ENCODE data around the gene DUSP23. TPM values are rescaled to one million over a fixed set of nuclear protein-coding genes. Genes with fewer than 3 reads are reported as not detected.
A peak's percentile ranks its signal among the peaks of the same experiment; 100 is the strongest.

DUSP23 gene
- total and polyA plus RNA-seq, 4 donors = 47.1 to 53.6 (median 48.3) TPM

DNA sequence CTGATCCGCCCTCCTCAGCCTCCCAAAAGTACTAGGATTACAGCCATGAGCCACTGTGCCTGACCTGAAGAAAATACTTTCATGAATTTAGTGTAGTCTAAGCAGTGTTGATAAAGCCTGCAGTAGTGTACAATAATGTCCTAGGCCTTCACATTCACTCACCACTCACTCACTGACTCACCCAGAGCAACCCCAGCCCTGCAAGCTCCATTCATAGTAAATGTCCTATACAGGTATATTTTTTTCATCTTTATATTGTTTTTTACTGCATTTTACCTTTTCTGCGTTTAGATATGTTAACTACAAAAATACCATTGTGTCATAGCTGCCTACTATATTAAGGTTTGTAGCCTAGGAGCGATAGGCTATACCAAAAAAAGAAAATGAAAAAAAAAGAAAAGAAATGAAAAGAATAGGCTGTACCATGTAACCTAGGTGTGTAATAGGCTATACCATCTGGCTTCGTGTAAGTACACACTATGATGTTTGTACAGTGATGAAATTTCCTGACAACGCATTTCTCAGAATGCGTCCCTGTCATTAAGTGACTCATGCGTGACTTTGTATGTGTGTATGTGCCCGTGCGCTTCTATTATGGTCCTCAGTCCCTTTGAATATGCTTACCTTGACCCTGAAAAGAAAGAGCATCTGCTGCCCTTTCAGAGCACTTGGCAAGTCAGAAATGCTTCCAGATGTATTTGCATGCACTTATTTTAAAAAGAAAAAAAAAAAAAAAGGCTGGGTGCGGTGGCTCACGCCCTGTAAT lies 36.7 kb downstream of the DUSP23 start:
- ATAC-seq (ENCODE audit: low FRiP score) (no peak), DNase-seq (no peak)
- H3K9me3 ChIP-seq (ENCODE audit: control insufficient read depth, low read length) = no peaks in the 10 kb centered on the region
- intact Hi-C loops (cut with DNase I) = no loop called here
- H3K27ac ChIP-seq (ENCODE audit: low read depth in 1 of 2, low read length in 2 of 2) = no peak overlapping the region
- H3K27me3 ChIP-seq (ENCODE audit: control insufficient read depth in 1 of 2, insufficient read depth in 2 of 2, low read length in 1 of 2) = no peaks in the 10 kb centered on the region
- no peak overlapping the region for H3K4me3 ChIP-seq (ENCODE audit: low read length in 2 of 2)
- H3K36me3 ChIP-seq (ENCODE audit: control insufficient read depth in 1 of 2, insufficient read depth in 2 of 2, low read length in 1 of 2) = no peaks in the 10 kb centered on the region
- H3K4me1 ChIP-seq (ENCODE audit: control insufficient read depth in 1 of 2, insufficient read depth in 2 of 2, low read length in 2 of 2) = no peaks in the 10 kb centered on the region
- WGBS, 2 donors = 79 to 85% methylated on average over 11 of the region's 11 CpGs

DNA sequence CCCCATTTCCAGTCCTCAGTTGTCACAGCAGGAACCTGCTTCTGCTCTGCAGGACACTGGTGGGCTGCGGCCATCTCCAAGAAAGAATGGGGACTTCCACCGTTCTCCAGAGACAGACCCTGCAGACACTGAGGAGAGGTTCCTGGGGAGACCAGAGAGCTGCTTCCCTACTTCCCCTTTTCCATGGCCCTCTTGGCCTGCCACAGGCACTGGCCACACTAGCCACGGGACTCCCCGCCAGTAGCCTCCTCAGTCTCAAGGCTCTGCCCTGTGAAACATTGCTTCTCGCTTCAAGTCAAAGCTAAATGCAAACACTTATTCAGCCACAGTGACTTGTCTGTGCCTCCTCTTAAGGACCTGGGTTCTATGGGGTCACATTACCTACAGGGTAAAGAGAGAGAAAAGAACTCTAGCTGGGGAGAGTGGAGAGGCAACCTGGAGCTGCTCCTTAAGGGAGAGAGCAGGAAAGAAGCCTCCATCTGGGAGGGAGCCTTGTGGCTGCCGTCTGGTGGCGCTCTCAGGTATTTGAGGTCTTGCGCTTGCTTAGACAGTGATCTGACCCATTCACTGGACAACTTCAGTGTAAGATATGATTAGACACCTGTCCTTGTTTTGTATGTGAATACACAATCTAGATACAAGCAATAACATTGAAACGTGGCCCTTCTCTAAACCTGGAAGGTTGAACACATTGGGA lies 40.6 kb downstream of the DUSP23 start:
- Histone ChIP-seq H3K4me3 (ENCODE audit: low read length in 2 of 2) (no peak overlapping the region), H3K4me1 (ENCODE audit: control insufficient read depth in 1 of 2, insufficient read depth in 2 of 2, low read length in 2 of 2) (no peaks in the 10 kb centered on the region), H3K36me3 (ENCODE audit: control insufficient read depth in 1 of 2, insufficient read depth in 2 of 2, low read length in 1 of 2) (no peaks in the 10 kb centered on the region), H3K9me3 (ENCODE audit: control insufficient read depth, low read length) (no peaks in the 10 kb centered on the region), H3K27me3 (ENCODE audit: control insufficient read depth in 1 of 2, insufficient read depth in 2 of 2, low read length in 1 of 2) (no peaks in the 10 kb centered on the region), H3K27ac (ENCODE audit: low read depth in 1 of 2, low read length in 2 of 2) (no peak overlapping the region)
- no peak for ATAC-seq (ENCODE audit: low FRiP score)
- peak in 1 of 2 donors; percentile 68 for DNase-seq
- WGBS, 2 donors = 71 to 77% methylated on average over 9 of the region's 9 CpGs
- intact Hi-C loops (cut with DNase I) = no loop called here

DNA sequence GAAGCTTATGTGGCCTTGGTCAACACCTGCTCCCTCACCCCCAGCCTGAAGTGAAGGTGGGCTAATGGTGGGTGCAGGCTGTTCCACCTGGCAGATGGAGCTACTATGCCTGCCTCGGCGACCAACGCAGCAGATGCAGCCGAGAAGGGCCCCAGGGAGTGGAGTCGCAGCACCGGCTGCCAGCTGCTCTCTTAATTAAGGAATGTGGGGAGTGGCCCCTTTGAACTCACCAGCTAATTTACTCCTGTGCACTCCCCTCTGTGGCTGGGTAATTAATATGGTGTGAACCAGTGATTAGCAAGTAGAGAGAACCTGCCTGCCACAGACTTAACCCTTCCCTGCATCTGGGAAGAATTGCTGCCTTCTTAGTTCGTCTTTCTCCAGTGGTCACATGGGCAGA lies 42.6 kb downstream of the DUSP23 start:
- Histone ChIP-seq H3K4me1 (ENCODE audit: control insufficient read depth in 1 of 2, insufficient read depth in 2 of 2, low read length in 2 of 2) (no peaks in the 10 kb centered on the region), H3K27ac (ENCODE audit: low read depth in 1 of 2, low read length in 2 of 2) (no peak overlapping the region), H3K27me3 (ENCODE audit: control insufficient read depth in 1 of 2, insufficient read depth in 2 of 2, low read length in 1 of 2) (no peaks in the 10 kb centered on the region), H3K9me3 (ENCODE audit: control insufficient read depth, low read length) (no peaks in the 10 kb centered on the region), H3K36me3 (ENCODE audit: control insufficient read depth in 1 of 2, insufficient read depth in 2 of 2, low read length in 1 of 2) (no peaks in the 10 kb centered on the region), H3K4me3 (ENCODE audit: low read length in 2 of 2) (no peak overlapping the region)
- no peak for ATAC-seq (ENCODE audit: low FRiP score)
- 17 to 20% methylated on average over 7 of the region's 7 CpGs for WGBS, 2 donors
- DNase-seq = no peak
- intact Hi-C loops (cut with DNase I) = no loop called here

DNA sequence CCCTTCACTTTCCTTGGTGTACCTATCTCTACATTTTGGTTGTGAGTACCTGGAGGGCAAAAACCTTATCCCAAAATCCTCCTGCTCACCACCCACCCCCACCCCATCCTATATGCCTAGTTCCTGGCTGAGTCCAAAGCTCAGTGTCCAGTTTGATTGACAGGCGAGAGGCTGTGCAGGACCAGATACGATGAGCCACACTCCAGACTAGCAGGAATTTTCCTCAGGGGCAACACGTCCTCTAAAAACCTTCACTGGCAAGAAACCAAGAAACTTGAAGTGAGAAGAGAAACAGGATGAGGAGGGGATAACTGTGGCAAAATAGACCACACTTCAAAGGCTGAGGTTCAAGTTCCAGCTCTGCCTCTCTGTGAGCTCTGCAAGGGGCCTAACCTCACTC lies 44.8 kb downstream of the DUSP23 start:
- intact Hi-C loops (cut with DNase I) = no loop called here
- Histone ChIP-seq H3K36me3 (ENCODE audit: control insufficient read depth in 1 of 2, insufficient read depth in 2 of 2, low read length in 1 of 2) (no peaks in the 10 kb centered on the region), H3K9me3 (ENCODE audit: control insufficient read depth, low read length) (no peaks in the 10 kb centered on the region), H3K27me3 (ENCODE audit: control insufficient read depth in 1 of 2, insufficient read depth in 2 of 2, low read length in 1 of 2) (no peaks in the 10 kb centered on the region), H3K4me3 (ENCODE audit: low read length in 2 of 2) (no peak overlapping the region), H3K4me1 (ENCODE audit: control insufficient read depth in 1 of 2, insufficient read depth in 2 of 2, low read length in 2 of 2) (no peaks in the 10 kb centered on the region), H3K27ac (ENCODE audit: low read depth in 1 of 2, low read length in 2 of 2) (no peak overlapping the region)
- ATAC-seq (ENCODE audit: low FRiP score) (no peak), DNase-seq (no peak)
- 70 to 72% methylated on average over 3 of the region's 3 CpGs for WGBS, 2 donors

DNA sequence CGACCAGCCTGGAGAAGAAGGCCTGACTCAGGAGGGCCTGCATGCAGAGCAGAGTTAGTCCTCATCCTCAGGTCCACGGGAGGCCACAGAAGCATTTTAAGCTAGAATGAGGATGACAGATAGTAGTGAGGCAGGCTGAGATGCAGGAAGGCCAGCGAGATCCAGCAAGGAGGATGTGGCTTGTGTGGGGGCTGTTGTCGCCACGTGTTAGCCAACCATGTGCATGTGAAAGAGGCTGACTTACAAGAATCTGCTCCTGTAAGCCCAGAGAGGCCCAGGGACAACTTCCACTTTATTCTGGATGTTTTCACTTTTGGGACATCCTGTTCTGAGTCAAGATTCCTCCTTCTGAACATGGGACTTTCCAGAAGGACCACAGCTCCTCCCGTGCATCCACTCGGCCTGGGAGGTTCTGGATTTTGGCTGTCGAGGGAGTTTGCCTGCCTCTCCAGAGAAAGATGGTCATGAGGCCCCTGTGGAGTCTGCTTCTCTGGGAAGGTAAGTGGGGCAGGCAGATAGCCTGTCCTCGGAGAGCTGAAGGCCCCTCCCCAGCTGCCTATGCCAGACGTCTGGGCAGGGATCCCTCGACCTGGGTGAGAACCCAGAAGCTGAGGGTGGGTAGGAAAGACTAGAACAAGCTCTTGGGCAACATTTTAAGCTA lies 45.8 kb downstream of the DUSP23 start, which contains the start of gene SLAMF8:
Gene SLAMF8 (plus strand): TSS at position 433 of the 661 bp plus-strand sequence. CDS start 26 bp downstream, at position 459.
- DNase-seq (peak in 1 of 2 donors; percentile 81), ATAC-seq (ENCODE audit: low FRiP score) (no peak)
- Histone ChIP-seq H3K9me3 (ENCODE audit: control insufficient read depth, low read length) (no peaks in the 10 kb centered on the region), H3K27me3 (ENCODE audit: control insufficient read depth in 1 of 2, insufficient read depth in 2 of 2, low read length in 1 of 2) (no peaks in the 10 kb centered on the region), H3K36me3 (ENCODE audit: control insufficient read depth in 1 of 2, insufficient read depth in 2 of 2, low read length in 1 of 2) (no peaks in the 10 kb centered on the region), H3K27ac (ENCODE audit: low read depth in 1 of 2, low read length in 2 of 2) (no peak within 1 kb of the TSS), H3K4me3 (ENCODE audit: low read length in 2 of 2) (no peak within 1 kb of the TSS), H3K4me1 (ENCODE audit: control insufficient read depth in 1 of 2, insufficient read depth in 2 of 2, low read length in 2 of 2) (no peaks in the 10 kb centered on the region)
- intact Hi-C loops (cut with DNase I) = no loop called here
- 71% methylated on average over 11 of the region's 11 CpGs for WGBS, 2 donors

DNA sequence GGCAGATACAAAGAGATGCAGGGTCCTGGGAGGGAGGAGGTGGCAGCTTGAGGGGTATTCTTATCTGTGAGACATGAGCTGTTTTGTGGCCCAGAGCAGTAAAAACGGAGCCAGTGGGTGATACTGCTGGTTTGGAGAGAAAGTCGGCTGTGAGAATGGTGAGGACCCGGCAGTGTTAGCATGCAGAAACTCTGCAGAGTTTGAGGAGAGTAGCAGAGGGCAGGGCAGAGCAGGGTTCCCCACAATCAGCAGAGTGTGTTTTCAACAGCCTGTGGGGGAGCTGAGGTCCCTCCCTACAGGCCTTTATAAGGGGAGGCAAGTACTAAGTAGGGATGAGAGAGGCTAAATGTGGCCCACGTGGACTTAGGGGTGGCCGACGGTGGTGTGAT lies 46.3 kb downstream of the DUSP23 start:
- DNase-seq (no peak), ATAC-seq (ENCODE audit: low FRiP score) (no peak)
- intact Hi-C loops (cut with DNase I) = no loop called here
- H3K36me3 ChIP-seq (ENCODE audit: control insufficient read depth in 1 of 2, insufficient read depth in 2 of 2, low read length in 1 of 2) = no peaks in the 10 kb centered on the region
- H3K4me3 ChIP-seq (ENCODE audit: low read length in 2 of 2) = no peak overlapping the region
- no peaks in the 10 kb centered on the region for H3K9me3 ChIP-seq (ENCODE audit: control insufficient read depth, low read length)
- WGBS, 2 donors = 86 to 87% methylated on average over 6 of the region's 6 CpGs
- H3K27me3 ChIP-seq (ENCODE audit: control insufficient read depth in 1 of 2, insufficient read depth in 2 of 2, low read length in 1 of 2) = no peaks in the 10 kb centered on the region
- no peak overlapping the region for H3K27ac ChIP-seq (ENCODE audit: low read depth in 1 of 2, low read length in 2 of 2)
- no peaks in the 10 kb centered on the region for H3K4me1 ChIP-seq (ENCODE audit: control insufficient read depth in 1 of 2, insufficient read depth in 2 of 2, low read length in 2 of 2)

DNA sequence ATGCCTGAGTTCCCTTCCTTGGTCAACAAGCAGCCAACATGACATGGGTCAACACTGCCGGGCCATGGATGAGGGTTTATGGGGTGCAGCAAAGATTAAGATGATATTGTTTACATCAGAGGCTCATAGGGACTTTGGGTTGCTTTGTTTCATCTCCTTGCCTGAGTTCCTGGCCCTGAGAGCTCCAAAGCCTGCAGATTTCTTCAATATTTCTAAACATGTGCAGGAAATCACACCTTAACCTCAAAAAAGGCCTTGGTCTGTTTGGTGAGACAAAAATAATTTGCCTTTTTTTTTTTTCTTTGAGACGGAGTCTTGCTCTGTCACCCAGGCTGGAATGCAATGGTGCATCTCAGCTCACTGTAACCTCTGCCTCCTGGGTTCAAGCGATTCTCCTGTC lies 46.8 kb downstream of the DUSP23 start:
- Histone ChIP-seq H3K4me1 (ENCODE audit: control insufficient read depth in 1 of 2, insufficient read depth in 2 of 2, low read length in 2 of 2) (no peaks in the 10 kb centered on the region), H3K9me3 (ENCODE audit: control insufficient read depth, low read length) (no peaks in the 10 kb centered on the region), H3K4me3 (ENCODE audit: low read length in 2 of 2) (no peak overlapping the region), H3K27me3 (ENCODE audit: control insufficient read depth in 1 of 2, insufficient read depth in 2 of 2, low read length in 1 of 2) (no peaks in the 10 kb centered on the region), H3K27ac (ENCODE audit: low read depth in 1 of 2, low read length in 2 of 2) (no peak overlapping the region), H3K36me3 (ENCODE audit: control insufficient read depth in 1 of 2, insufficient read depth in 2 of 2, low read length in 1 of 2) (no peaks in the 10 kb centered on the region)
- no peak for DNase-seq
- WGBS, 2 donors = 94 to 100% methylated on average over 3 of the region's 3 CpGs
- no peak for ATAC-seq (ENCODE audit: low FRiP score)
- intact Hi-C loops (cut with DNase I) = no loop called here

DNA sequence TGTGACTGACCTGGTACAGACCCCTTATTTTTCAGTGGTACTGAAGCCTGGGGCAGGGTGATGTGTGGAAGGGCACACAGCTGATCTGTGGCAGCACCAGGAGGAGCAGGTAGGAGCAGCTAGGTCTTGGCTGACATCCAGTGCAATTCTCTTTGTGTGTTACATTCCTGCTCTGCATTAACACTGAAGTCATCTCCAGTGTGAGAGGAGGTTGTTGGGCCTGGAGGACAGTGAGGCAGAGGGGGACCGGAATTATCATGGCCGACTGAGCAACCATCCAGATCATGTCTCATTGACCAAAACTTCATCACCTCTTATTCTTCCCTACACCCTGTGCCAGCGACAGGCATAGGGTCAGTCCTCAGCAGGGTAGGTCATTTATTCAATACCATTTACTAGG lies 47.4 kb downstream of the DUSP23 start:
- intact Hi-C loops (cut with DNase I) = no loop called here
- ATAC-seq (ENCODE audit: low FRiP score) = no peak
- DNase-seq = no peak
- 95 to 100% methylated on average over 3 of the region's 3 CpGs for WGBS, 2 donors
- Histone ChIP-seq H3K27me3 (ENCODE audit: control insufficient read depth in 1 of 2, insufficient read depth in 2 of 2, low read length in 1 of 2) (no peaks in the 10 kb centered on the region), H3K4me1 (ENCODE audit: control insufficient read depth in 1 of 2, insufficient read depth in 2 of 2, low read length in 2 of 2) (no peaks in the 10 kb centered on the region), H3K36me3 (ENCODE audit: control insufficient read depth in 1 of 2, insufficient read depth in 2 of 2, low read length in 1 of 2) (no peaks in the 10 kb centered on the region), H3K4me3 (ENCODE audit: low read length in 2 of 2) (no peak overlapping the region), H3K27ac (ENCODE audit: low read depth in 1 of 2, low read length in 2 of 2) (no peak overlapping the region), H3K9me3 (ENCODE audit: control insufficient read depth, low read length) (no peaks in the 10 kb centered on the region)

All from aorta (tissue), 5 donors.